A549 (cell line): Measurements from ENCODE around the gene PLEKHA7. TPM values are rescaled to one million over a fixed set of nuclear protein-coding genes. Genes with fewer than 3 reads are reported as not detected.

Experiments
- ATAC-seq, 2 experiments: fragments of 200-7000 bp in 1 of 2; fragments of >200 bp in 1 of 2; cut with Nextera tagmentation in 1 of 2; cut with Tn5 transposase in 1 of 2; 3 replicates each; pipeline versions ENCODE4 v1.8.0 to v1.9.1; 2018 to 2020; ENCODE audit warnings: mild to moderate bottlenecking in 1 of 2, moderate library complexity in 1 of 2
- CTCF ChIA-PET: fragments of 300-600 bp; sonication (Branson Sonifier 250); formaldehyde crosslinking; extraction: SDS; loops from one replicate; lab custom pipeline; 2021; ENCODE audit warnings: antibody characterized with exemption, inconsistent platforms; lab: Yijun Ruan, JAX
- POLR2A ChIA-PET: fragments of 350-600 bp; formaldehyde crosslinking; extraction: SDS; loops from one replicate; lab custom pipeline; 2021; ENCODE audit warnings: antibody characterized with exemption, inconsistent platforms; lab: Yijun Ruan, JAX
- DNase-seq, 2 experiments: peaks; one replicate each; pipeline versions ENCODE4 v3.0.0 to v3.0.0-alpha.2; 2011 to 2016; ENCODE audit warnings: low read depth in 1 of 2, low spot score in 1 of 2
- FAIRE-seq: peaks from 2 replicates; lab custom pipeline; 2011; peaks lifted over from hg19 to GRCh38; lab: Jason Lieb, UNC
- H3K27ac ChIP-seq, 2 experiments: fragments of >200 bp; sonication (Bioruptor Twin); formaldehyde crosslinking; 3 replicates each; pipeline ENCODE4 v1.5.1; 2016 to 2017
- H3K4me1 ChIP-seq: fragments of >200 bp; sonication (Bioruptor Twin); formaldehyde crosslinking; 3 replicates; pipeline ENCODE4 v1.6.1; 2016
- H3K4me2 ChIP-seq: fragments of >200 bp; sonication (Bioruptor Twin); formaldehyde crosslinking; 3 replicates; pipeline ENCODE4 v1.6.1; 2016
- H3K4me3 ChIP-seq: fragments of >200 bp; sonication (Bioruptor Twin); formaldehyde crosslinking; 3 replicates; pipeline ENCODE4 v1.5.1; 2016
- H3K9me3 ChIP-seq: fragments of >200 bp; sonication (Bioruptor Twin); formaldehyde crosslinking; 3 replicates; pipeline ENCODE4 v1.6.1; 2016
- BCL3 ChIP-seq: fragments of >200 bp; sonication (Bioruptor Twin); formaldehyde crosslinking; IDR thresholded peaks from 3 replicates; pipeline ENCODE4 v1.6.1; 2016
- CBX8 ChIP-seq: fragments of 200-600 bp; sonication (generic); IDR thresholded peaks from 2 replicates; pipeline ENCODE4 v1.6.1; 2016
- CHD2 ChIP-seq: fragments of 150-350 bp; IDR thresholded peaks from 2 replicates; pipeline ENCODE4 v1.6.1; 2014; ENCODE audit warnings: low read length; ENCODE audit not compliant: partially characterized antibody
- CHD4 ChIP-seq: fragments of 200-600 bp; sonication (generic); IDR thresholded peaks from 2 replicates; pipeline ENCODE4 v1.6.1; 2016; ENCODE audit warnings: antibody characterized with exemption, mild to moderate bottlenecking, borderline replicate concordance
- FOSB ChIP-seq: fragments of 250-450 bp; sonication (Bioruptor Pico); IDR thresholded peaks from 2 replicates; pipeline ENCODE4 v1.5.0; 2020; ENCODE audit warnings: mild to moderate bottlenecking, moderate library complexity
- GATA3 ChIP-seq: IDR thresholded peaks from 2 replicates; pipeline ENCODE4 v1.6.1; 2012; ENCODE audit warnings: borderline replicate concordance
- HEYL ChIP-seq: fragments of 250-450 bp; sonication (Bioruptor Pico); IDR thresholded peaks from 2 replicates; pipeline ENCODE4 v1.8.0; 2021; ENCODE audit warnings: mild to moderate bottlenecking, moderate library complexity
- HOXB5 ChIP-seq: fragments of 250-450 bp; sonication (Bioruptor Pico); IDR thresholded peaks from 2 replicates; pipeline ENCODE4 v1.5.0; 2020; ENCODE audit warnings: mild to moderate bottlenecking, moderate library complexity
- JUN ChIP-seq, 2 experiments: fragments of >200 bp; sonication (Bioruptor Twin); formaldehyde crosslinking; IDR thresholded peaks; 2 replicates in 1 of 2; 3 replicates in 1 of 2; pipeline ENCODE4 v1.6.1; 2016 to 2017
- JUNB ChIP-seq: fragments of >200 bp; sonication (Bioruptor Twin); formaldehyde crosslinking; IDR thresholded peaks from 2 replicates; pipeline ENCODE4 v1.6.1; 2016
- MAZ ChIP-seq: fragments of 150-350 bp; IDR thresholded peaks from 2 replicates; pipeline ENCODE4 v1.6.1; 2014; ENCODE audit warnings: antibody characterized with exemption, low read depth, low read length, borderline replicate concordance
- NR3C1 ChIP-seq: fragments of >200 bp; sonication (Bioruptor Twin); formaldehyde crosslinking; IDR thresholded peaks from 3 replicates; pipeline ENCODE4 v1.6.1; 2017
- RARB ChIP-seq: fragments of 250-450 bp; sonication (Bioruptor Pico); IDR thresholded peaks from 2 replicates; pipeline ENCODE4 v1.8.0; 2021; ENCODE audit warnings: mild to moderate bottlenecking, moderate library complexity
- SMC3 ChIP-seq: fragments of >200 bp; sonication (Bioruptor Twin); formaldehyde crosslinking; IDR thresholded peaks from 3 replicates; pipeline ENCODE4 v1.6.1; 2018; ENCODE audit warnings: inconsistent platforms
- ZNF302 ChIP-seq: fragments of 250-450 bp; sonication (Bioruptor Pico); IDR thresholded peaks from 2 replicates; pipeline ENCODE4 v1.9.0; 2021; ENCODE audit warnings: inconsistent platforms, mild to moderate bottlenecking, moderate library complexity
- WGBS: methylation state at CpG from one replicate; pipeline ENCODE4 v1.1.6; 2017; ENCODE audit errors: missing lambda C conversion rate; 5-methylcytosine and 5-hydroxymethylcytosine counted together
- polyA plus RNA-seq, 4 experiments: library from polyadenylated mRNA; depleted of rRNA in 3 of 4; stranded (reverse); fragments of >200 nt; fragmentation: RNase III in 1 of 4; extraction: RNeasy Plus Mini Kit Qiagen cat#74134 plus additional on column Dnase treatment in 1 of 4; gene quantifications; 2 replicates in 3 of 4; 3 replicates in 1 of 4; pipeline ENCODE4 v1.2.3, GENCODE V29; 2011 to 2017
- TF ChIP-seq, protein P1 (sequence below): IDR thresholded peaks from 2 replicates; pipeline ENCODE4 v1.6.1; 2012; ENCODE audit warnings: low read depth, borderline replicate concordance
- TF ChIP-seq, protein P2 (sequence below): fragments of >200 bp; sonication (Bioruptor Twin); formaldehyde crosslinking; IDR thresholded peaks from 2 replicates; pipeline ENCODE4 v1.6.1; 2016
- TF ChIP-seq, protein P3 (sequence below): IDR thresholded peaks from 2 replicates; pipeline ENCODE4 v1.6.1; 2012
- TF ChIP-seq, protein P4 (sequence below): fragments of 450-650 bp; IDR thresholded peaks from 2 replicates; pipeline ENCODE4 v1.6.1; 2014; ENCODE audit warnings: antibody characterized with exemption
- TF ChIP-seq, protein P5 (sequence below): fragments of 200-600 bp; sonication (generic); IDR thresholded peaks from 2 replicates; pipeline ENCODE4 v1.6.1; 2016; ENCODE audit warnings: antibody characterized with exemption, mild to moderate bottlenecking, moderate library complexity

PLEKHA7 gene
- polyA plus RNA-seq, 2 of the 4 experiments (the other 2 are of a cell fraction), result 8.7 to 13.8 TPM

GRCh38 chr11:16976379-16976778, 37.8 kb downstream of the PLEKHA7 start (continued):
- TF ChIP-seq FOSB (no peak), CHD2 (no peak)

GRCh38 chr11:16975906-16976305, 38.3 kb downstream of the PLEKHA7 start:
- CTCF ChIA-PET, result interaction anchor here (0.6 to 1.5 kb wide), 5 partner anchors 9 to 87 kb away, joined by 3 read pairs; no protein-coding TSS in a partner anchor
- ATAC-seq (no peak), DNase-seq (no peak), FAIRE-seq (no peak)
- no peak overlapping the region for H3K4me3 ChIP-seq
- H3K27ac ChIP-seq, result no peak overlapping the region
- WGBS, result 67% methylated on average over 1 of the region's 1 CpG
- POLR2A ChIA-PET, result no interaction called here
- 0 out of 3 replicates have a peak, but pooled peaks cover 2% of the 10 kb centered on the region for H3K4me1 ChIP-seq
- H3K9me3 ChIP-seq, result no peaks in the 10 kb centered on the region
- no peak overlapping the region for H3K4me2 ChIP-seq
- TF ChIP-seq ZNF302 (CRISPR knock-in tag), result no peak
- no peak for TF ChIP-seq HEYL (CRISPR knock-in tag)
- TF ChIP-seq BCL3, result no peak
- TF ChIP-seq, protein P1, sequence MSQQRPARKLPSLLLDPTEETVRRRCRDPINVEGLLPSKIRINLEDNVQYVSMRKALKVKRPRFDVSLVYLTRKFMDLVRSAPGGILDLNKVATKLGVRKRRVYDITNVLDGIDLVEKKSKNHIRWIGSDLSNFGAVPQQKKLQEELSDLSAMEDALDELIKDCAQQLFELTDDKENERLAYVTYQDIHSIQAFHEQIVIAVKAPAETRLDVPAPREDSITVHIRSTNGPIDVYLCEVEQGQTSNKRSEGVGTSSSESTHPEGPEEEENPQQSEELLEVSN, result no peak
- TF ChIP-seq NR3C1, result no peak
- TF ChIP-seq SMC3, result no peak
- TF ChIP-seq, protein P2, sequence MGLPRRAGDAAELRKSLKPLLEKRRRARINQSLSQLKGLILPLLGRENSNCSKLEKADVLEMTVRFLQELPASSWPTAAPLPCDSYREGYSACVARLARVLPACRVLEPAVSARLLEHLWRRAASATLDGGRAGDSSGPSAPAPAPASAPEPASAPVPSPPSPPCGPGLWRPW, result no peak
- no peak for TF ChIP-seq HOXB5 (CRISPR knock-in tag)
- TF ChIP-seq CHD4, result no peak
- no peak for TF ChIP-seq JUNB
- TF ChIP-seq, protein P3, sequence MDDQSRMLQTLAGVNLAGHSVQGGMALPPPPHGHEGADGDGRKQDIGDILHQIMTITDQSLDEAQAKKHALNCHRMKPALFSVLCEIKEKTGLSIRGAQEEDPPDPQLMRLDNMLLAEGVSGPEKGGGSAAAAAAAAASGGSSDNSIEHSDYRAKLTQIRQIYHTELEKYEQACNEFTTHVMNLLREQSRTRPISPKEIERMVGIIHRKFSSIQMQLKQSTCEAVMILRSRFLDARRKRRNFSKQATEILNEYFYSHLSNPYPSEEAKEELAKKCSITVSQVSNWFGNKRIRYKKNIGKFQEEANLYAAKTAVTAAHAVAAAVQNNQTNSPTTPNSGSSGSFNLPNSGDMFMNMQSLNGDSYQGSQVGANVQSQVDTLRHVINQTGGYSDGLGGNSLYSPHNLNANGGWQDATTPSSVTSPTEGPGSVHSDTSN, result no peak
- TF ChIP-seq, protein P4, sequence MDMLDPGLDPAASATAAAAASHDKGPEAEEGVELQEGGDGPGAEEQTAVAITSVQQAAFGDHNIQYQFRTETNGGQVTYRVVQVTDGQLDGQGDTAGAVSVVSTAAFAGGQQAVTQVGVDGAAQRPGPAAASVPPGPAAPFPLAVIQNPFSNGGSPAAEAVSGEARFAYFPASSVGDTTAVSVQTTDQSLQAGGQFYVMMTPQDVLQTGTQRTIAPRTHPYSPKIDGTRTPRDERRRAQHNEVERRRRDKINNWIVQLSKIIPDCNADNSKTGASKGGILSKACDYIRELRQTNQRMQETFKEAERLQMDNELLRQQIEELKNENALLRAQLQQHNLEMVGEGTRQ, result no peak
- TF ChIP-seq GATA3, result no peak
- no peak for TF ChIP-seq MAZ
- TF ChIP-seq RARB (CRISPR knock-in tag), result no peak
- TF ChIP-seq JUN (IDR thresholded peaks at IDR 0.05), result no peak
- no peak for TF ChIP-seq CBX8

GRCh38 chr11:16973338-16973964, 40.8 kb downstream of the PLEKHA7 start:
- WGBS, result 84% methylated on average over 3 of the region's 3 CpGs
- DNase-seq (no peak), FAIRE-seq (no peak), ATAC-seq (no peak; a peak in 1 of 6 replicates)
- TF ChIP-seq, protein P2, result no peak
- TF ChIP-seq CBX8, result no peak
- TF ChIP-seq, protein P4, result no peak
- TF ChIP-seq, protein P5, sequence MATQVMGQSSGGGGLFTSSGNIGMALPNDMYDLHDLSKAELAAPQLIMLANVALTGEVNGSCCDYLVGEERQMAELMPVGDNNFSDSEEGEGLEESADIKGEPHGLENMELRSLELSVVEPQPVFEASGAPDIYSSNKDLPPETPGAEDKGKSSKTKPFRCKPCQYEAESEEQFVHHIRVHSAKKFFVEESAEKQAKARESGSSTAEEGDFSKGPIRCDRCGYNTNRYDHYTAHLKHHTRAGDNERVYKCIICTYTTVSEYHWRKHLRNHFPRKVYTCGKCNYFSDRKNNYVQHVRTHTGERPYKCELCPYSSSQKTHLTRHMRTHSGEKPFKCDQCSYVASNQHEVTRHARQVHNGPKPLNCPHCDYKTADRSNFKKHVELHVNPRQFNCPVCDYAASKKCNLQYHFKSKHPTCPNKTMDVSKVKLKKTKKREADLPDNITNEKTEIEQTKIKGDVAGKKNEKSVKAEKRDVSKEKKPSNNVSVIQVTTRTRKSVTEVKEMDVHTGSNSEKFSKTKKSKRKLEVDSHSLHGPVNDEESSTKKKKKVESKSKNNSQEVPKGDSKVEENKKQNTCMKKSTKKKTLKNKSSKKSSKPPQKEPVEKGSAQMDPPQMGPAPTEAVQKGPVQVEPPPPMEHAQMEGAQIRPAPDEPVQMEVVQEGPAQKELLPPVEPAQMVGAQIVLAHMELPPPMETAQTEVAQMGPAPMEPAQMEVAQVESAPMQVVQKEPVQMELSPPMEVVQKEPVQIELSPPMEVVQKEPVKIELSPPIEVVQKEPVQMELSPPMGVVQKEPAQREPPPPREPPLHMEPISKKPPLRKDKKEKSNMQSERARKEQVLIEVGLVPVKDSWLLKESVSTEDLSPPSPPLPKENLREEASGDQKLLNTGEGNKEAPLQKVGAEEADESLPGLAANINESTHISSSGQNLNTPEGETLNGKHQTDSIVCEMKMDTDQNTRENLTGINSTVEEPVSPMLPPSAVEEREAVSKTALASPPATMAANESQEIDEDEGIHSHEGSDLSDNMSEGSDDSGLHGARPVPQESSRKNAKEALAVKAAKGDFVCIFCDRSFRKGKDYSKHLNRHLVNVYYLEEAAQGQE, result no peak
- CTCF ChIA-PET, result interaction anchor here (1.3 to 2.1 kb wide), 2 partner anchors 25 to 42 kb away, joined by 4 read pairs; no protein-coding TSS in a partner anchor
- POLR2A ChIA-PET, result no interaction called here
- Histone ChIP-seq H3K27ac (no peak overlapping the region), H3K4me1 (peaks cover 10% of the 10 kb centered on the region; the same call in 2 of the 3 replicates), H3K9me3 (no peaks in the 10 kb centered on the region), H3K4me2 (no peak overlapping the region), H3K4me3 (no peak overlapping the region)
